ENCODE results near the gene C17orf75. TPM values are rescaled to one million over a fixed set of nuclear protein-coding genes. Genes with fewer than 3 reads are reported as not detected.

Gene C17orf75
- total RNA-seq, 1 donor from 2014 or later = 57.4 TPM

DNA sequence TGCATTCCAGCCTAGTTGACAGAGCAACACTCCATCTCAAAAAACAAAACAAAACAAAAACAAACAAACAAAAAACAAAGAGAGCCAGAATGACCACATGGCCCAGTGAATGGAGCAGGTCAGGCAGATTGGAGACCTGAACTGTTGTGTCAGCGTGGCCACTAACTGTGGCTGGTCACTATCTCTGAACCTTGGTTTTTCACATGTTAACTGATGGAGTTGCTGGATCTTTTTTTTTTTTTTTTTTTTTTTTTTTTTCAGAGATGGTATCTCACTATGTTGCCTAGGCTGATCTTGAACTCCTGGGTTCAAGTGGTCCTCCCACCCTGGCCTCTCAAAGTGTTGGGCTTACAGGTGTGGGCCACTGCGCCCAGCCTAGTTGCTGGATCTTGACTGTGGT lies 44.5 kb downstream of the C17orf75 start:
- Mint-ChIP-seq H3K9me3 (no peaks in the 10 kb centered on the region), H3K27ac (no peak overlapping the region), H3K4me1 (peaks cover 21% of the 10 kb centered on the region), H3K4me3 (no peak overlapping the region), H3K36me3 (no peaks in the 10 kb centered on the region), H3K27me3 (ENCODE audit: insufficient read depth, low read depth) (peaks cover 3% of the 10 kb centered on the region)
- H3K27ac ChIP-seq = no peak overlapping the region
- H3K9me3 ChIP-seq (ENCODE audit: low read depth) = no peaks in the 10 kb centered on the region
- no peak for DNase-seq (ENCODE audit: low spot score)
- no peak overlapping the region for H2AFZ ChIP-seq (replicated peaks)
- no peak for TF ChIP-seq EZH2phosphoT487 (IDR thresholded peaks at IDR 0.05)
- no peak for TF ChIP-seq EZH2 (IDR thresholded peaks at IDR 0.05)
- TF ChIP-seq, protein P1, sequence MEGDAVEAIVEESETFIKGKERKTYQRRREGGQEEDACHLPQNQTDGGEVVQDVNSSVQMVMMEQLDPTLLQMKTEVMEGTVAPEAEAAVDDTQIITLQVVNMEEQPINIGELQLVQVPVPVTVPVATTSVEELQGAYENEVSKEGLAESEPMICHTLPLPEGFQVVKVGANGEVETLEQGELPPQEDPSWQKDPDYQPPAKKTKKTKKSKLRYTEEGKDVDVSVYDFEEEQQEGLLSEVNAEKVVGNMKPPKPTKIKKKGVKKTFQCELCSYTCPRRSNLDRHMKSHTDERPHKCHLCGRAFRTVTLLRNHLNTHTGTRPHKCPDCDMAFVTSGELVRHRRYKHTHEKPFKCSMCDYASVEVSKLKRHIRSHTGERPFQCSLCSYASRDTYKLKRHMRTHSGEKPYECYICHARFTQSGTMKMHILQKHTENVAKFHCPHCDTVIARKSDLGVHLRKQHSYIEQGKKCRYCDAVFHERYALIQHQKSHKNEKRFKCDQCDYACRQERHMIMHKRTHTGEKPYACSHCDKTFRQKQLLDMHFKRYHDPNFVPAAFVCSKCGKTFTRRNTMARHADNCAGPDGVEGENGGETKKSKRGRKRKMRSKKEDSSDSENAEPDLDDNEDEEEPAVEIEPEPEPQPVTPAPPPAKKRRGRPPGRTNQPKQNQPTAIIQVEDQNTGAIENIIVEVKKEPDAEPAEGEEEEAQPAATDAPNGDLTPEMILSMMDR (IDR thresholded peaks at IDR 0.05) = no peak
- peaks cover 4% of the 10 kb centered on the region for H3F3A ChIP-seq (ENCODE audit: low read depth)
- no peak overlapping the region for H3K9ac ChIP-seq
- H3K4me2 ChIP-seq = no peak overlapping the region
- H4K20me1 ChIP-seq (ENCODE audit: low read depth) = no peaks in the 10 kb centered on the region
- no peaks in the 10 kb centered on the region for H3K36me3 ChIP-seq
- no peaks in the 10 kb centered on the region for H3K27me3 ChIP-seq
- no peak overlapping the region for H3K4me3 ChIP-seq
- peaks cover 19% of the 10 kb centered on the region for H3K4me1 ChIP-seq
- no peaks in the 10 kb centered on the region for H3K79me2 ChIP-seq (ENCODE audit: low read depth)

DNA sequence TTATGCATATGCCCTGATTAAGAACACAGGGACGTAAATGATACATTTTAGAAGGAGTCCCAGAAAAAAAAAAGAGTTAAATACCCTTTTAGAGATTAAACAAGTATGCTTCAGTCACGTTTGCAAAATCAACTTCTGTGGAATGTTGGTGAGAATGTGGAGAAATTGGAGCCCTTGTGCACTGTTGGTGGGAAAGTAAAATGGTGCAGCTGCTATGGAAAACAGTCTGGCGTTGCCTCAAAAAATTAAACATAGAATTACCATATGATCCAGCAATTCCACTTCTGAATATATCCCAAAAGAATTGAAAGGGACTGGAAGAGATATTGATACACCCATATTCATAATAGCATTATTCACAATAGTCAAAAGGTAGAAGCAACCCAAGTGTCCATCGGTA lies 49.9 kb downstream of the C17orf75 start:
- Histone ChIP-seq H3K27ac (no peak overlapping the region), H3K27me3 (no peaks in the 10 kb centered on the region), H3K36me3 (no peaks in the 10 kb centered on the region), H2AFZ (replicated peaks) (no peak overlapping the region), H3K9ac (no peak overlapping the region), H3K9me3 (ENCODE audit: low read depth) (no peaks in the 10 kb centered on the region), H4K20me1 (ENCODE audit: low read depth) (no peaks in the 10 kb centered on the region), H3F3A (ENCODE audit: low read depth) (peaks cover 28% of the 10 kb centered on the region), H3K4me2 (no peak overlapping the region), H3K79me2 (ENCODE audit: low read depth) (no peaks in the 10 kb centered on the region), H3K4me1 (peaks cover 20% of the 10 kb centered on the region), H3K4me3 (no peak overlapping the region)
- Mint-ChIP-seq H3K4me3 (no peak overlapping the region), H3K27me3 (ENCODE audit: insufficient read depth, low read depth) (peaks cover 6% of the 10 kb centered on the region), H3K36me3 (no peaks in the 10 kb centered on the region), H3K4me1 (peaks cover 28% of the 10 kb centered on the region), H3K9me3 (no peaks in the 10 kb centered on the region), H3K27ac (no peak overlapping the region)
- TF ChIP-seq EZH2 (IDR thresholded peaks at IDR 0.05) (no peak), EZH2phosphoT487 (IDR thresholded peaks at IDR 0.05) (no peak)
- TF ChIP-seq, protein P1 (IDR thresholded peaks at IDR 0.05) = no peak
- no peak for DNase-seq (ENCODE audit: low spot score)

DNA sequence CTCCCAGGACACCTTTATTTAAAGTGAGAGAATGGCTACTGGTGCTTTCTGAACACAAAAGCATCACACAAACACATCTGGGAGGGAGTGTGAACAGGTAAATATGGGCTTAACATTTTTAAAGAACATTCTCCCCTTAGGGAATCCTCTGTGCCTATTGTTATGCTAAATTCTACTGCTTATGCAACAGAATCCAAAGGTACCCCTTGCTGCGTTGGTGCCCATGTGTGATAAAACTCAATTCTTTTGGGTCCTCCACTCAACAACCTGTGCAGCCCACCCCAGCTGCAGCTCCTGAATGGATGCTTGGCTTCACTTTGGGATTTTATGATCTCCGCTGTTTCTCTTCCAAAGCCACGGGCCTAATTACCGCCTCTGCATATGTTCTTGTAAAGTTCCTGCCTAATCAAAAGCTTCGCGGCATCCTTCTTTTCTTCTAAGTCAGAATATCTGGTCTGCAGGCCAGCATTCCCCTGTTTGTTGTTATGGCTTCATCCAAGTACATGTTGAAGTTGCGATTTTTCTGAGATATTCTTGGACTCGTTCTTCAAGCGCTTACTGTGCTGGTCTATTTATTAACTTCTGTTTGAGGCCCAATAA lies 52.4 kb downstream of the C17orf75 start:
- H3K4me1 ChIP-seq = peaks cover 26% of the 10 kb centered on the region
- H2AFZ ChIP-seq (replicated peaks) = peak overlapping the region; percentile 1
- H3K9me3 ChIP-seq (ENCODE audit: low read depth) = no peaks in the 10 kb centered on the region
- H3K27ac Mint-ChIP-seq = no peak overlapping the region
- H3K27me3 ChIP-seq = no peaks in the 10 kb centered on the region
- H3K27ac ChIP-seq = no peak overlapping the region
- no peak overlapping the region for H3K4me3 ChIP-seq
- H3K27me3 Mint-ChIP-seq (ENCODE audit: insufficient read depth, low read depth) = peaks cover 7% of the 10 kb centered on the region
- no peak overlapping the region for H3K9ac ChIP-seq
- no peaks in the 10 kb centered on the region for H3K36me3 ChIP-seq
- H3K9me3 Mint-ChIP-seq = no peaks in the 10 kb centered on the region
- H3K4me1 Mint-ChIP-seq = peaks cover 44% of the 10 kb centered on the region
- H3K36me3 Mint-ChIP-seq = no peaks in the 10 kb centered on the region
- H3K79me2 ChIP-seq (ENCODE audit: low read depth) = no peaks in the 10 kb centered on the region
- peaks cover 28% of the 10 kb centered on the region for H3F3A ChIP-seq (ENCODE audit: low read depth)
- peak; percentile 39 for DNase-seq (ENCODE audit: low spot score)
- no peak overlapping the region for H3K4me3 Mint-ChIP-seq
- no peaks in the 10 kb centered on the region for H4K20me1 ChIP-seq (ENCODE audit: low read depth)
- TF ChIP-seq EZH2phosphoT487 (IDR thresholded peaks at IDR 0.05) (no peak), EZH2 (IDR thresholded peaks at IDR 0.05) (no peak)
- TF ChIP-seq, protein P1 (IDR thresholded peaks at IDR 0.05) = no peak
- H3K4me2 ChIP-seq = peak overlapping the region; percentile 50

All from neural progenitor cell (in vitro differentiated cells).